ENCODE data around the gene KANK4. TPM values are rescaled to one million over a fixed set of nuclear protein-coding genes. Genes with fewer than 3 reads are reported as not detected.

The KANK4 gene
- total and polyA plus RNA-seq, 2 experiments from 2014 or later, result 0.65 to 4.0 TPM

DNA sequence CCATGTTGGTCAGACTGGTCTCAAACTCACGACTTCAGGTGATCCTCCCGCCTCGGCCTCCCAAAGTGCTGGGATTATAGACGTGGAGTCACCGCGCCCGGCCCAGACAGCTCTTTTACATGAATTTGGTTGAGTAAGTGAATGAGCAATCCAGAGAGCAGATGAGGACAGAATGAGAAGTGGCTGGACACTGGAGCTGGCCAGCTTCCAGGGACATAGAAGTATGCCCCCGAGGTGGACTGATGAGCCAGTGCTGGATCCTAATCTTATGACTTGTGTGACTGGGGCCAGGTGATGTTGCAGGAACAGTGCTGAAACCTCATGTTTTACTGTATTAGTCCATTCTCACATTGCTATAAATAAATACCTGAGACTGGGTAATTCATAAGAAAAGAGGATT, 35.9 kb upstream of the KANK4 start:
- TF ChIP-seq, protein P1, sequence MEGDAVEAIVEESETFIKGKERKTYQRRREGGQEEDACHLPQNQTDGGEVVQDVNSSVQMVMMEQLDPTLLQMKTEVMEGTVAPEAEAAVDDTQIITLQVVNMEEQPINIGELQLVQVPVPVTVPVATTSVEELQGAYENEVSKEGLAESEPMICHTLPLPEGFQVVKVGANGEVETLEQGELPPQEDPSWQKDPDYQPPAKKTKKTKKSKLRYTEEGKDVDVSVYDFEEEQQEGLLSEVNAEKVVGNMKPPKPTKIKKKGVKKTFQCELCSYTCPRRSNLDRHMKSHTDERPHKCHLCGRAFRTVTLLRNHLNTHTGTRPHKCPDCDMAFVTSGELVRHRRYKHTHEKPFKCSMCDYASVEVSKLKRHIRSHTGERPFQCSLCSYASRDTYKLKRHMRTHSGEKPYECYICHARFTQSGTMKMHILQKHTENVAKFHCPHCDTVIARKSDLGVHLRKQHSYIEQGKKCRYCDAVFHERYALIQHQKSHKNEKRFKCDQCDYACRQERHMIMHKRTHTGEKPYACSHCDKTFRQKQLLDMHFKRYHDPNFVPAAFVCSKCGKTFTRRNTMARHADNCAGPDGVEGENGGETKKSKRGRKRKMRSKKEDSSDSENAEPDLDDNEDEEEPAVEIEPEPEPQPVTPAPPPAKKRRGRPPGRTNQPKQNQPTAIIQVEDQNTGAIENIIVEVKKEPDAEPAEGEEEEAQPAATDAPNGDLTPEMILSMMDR (IDR thresholded peaks at IDR 0.05; ENCODE audit: low read depth, low read length), result no peak
- no peaks in the 10 kb centered on the region for H3K4me1 ChIP-seq (ENCODE audit: low read depth)

DNA sequence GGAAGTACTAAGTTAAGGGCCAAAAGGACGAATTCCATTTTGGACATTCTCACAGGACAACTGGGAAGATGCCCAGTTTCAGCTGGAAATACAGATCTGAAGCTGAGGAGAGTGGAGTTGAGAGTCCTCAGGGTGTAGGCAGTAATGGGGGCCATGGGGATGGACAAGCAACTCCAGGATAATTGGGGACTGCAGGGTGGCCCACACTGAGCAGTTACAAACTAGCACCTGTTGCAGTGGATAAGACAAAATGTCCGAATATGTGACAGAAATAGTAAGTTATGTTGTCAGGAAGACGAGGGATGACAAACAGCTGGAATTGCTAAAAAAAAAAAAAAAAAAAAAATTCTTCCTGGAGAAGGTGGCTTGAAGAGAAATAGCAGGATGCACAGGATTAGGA, 34.6 kb upstream of the KANK4 start:
- no peak for DNase-seq (ENCODE audit: low read depth in 1 of 2, low spot score in 1 of 2)
- Histone ChIP-seq H3K27ac (no peak overlapping the region), H3K4me1 (ENCODE audit: low read depth) (no peaks in the 10 kb centered on the region), H3K27me3 (no peaks in the 10 kb centered on the region), H3K36me3 (no peaks in the 10 kb centered on the region), H3K4me3 (no peak overlapping the region), H3K9me3 (ENCODE audit: low read depth) (no peaks in the 10 kb centered on the region)
- TF ChIP-seq, protein P1 (IDR thresholded peaks at IDR 0.05; ENCODE audit: low read depth, low read length), result no peak

More for the DNA sequence above, 35.9 kb upstream of the KANK4 start:
- no peak overlapping the region for H3K27ac ChIP-seq
- no peak for DNase-seq (ENCODE audit: low read depth in 1 of 2, low spot score in 1 of 2)
- H3K27me3 ChIP-seq, result no peaks in the 10 kb centered on the region
- H3K9me3 ChIP-seq (ENCODE audit: low read depth), result no peaks in the 10 kb centered on the region
- no peaks in the 10 kb centered on the region for H3K36me3 ChIP-seq
- H3K4me3 ChIP-seq, result no peak overlapping the region

DNA sequence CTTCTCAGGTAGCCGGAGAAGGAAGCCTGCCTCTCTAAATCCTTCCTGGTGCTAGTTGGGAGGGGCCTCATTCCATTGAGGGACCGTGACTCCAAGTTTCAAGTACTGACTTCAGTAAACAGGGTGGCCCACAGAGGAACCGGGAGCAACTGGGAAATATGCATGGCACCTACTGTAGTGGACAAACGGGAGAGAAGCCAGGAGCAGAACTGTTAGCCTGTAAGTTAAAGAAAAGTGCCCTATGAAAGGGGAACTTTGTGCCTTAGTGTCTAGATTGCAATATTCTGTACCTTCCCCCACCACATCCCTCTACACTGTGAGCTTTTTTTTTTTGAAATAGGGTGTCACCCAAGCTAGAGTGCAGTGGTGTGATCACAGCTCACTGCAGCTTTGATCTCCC, 33.2 kb upstream of the KANK4 start:
- Histone ChIP-seq H3K36me3 (no peaks in the 10 kb centered on the region), H3K27ac (no peak overlapping the region), H3K4me1 (ENCODE audit: low read depth) (no peaks in the 10 kb centered on the region), H3K27me3 (no peaks in the 10 kb centered on the region), H3K4me3 (no peak overlapping the region), H3K9me3 (ENCODE audit: low read depth) (no peaks in the 10 kb centered on the region)
- DNase-seq (ENCODE audit: low read depth in 1 of 2, low spot score in 1 of 2), result no peak
- TF ChIP-seq, protein P1 (IDR thresholded peaks at IDR 0.05; ENCODE audit: low read depth, low read length), result no peak

DNA sequence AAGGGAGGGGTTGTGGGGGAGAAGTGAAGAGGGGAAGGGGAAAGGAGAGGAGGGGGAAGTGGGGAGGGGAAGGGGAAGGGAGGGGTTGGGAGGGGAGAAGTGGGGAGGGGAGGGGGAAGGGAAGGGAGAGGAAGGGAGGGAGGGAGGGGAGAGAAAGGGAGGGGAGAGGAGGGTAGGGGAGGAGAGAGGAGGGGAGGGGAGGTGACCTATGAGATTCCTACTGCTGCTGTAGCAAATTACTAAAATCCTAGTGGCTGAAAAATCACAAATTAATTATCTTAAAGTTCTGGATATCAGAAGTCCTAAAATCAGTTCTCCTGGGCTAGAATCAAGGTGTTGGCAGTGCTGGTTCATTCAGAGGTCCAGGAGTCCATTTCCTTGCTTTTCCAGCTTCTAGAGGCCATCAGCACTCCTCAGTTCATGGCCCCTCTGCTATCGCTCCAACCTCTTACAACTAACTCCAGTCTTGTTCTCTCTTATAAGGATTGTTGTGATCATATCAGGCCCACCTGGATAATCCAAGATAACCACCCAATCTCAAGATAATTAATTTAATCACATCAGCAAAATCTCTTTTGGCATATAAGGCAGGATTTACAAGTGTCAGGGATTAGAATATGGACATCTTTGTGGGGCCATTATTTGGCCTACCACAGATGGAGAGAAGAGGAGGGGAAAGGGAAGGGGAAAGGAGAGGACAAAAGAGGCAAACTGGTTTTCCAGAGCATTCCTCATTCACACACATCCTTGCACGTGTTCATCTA, 30.4 kb upstream of the KANK4 start:
- no peak overlapping the region for H3K4me3 ChIP-seq
- TF ChIP-seq, protein P1 (IDR thresholded peaks at IDR 0.05; ENCODE audit: low read depth, low read length), result no peak
- H3K36me3 ChIP-seq, result no peaks in the 10 kb centered on the region
- no peaks in the 10 kb centered on the region for H3K27me3 ChIP-seq
- no peak for DNase-seq (ENCODE audit: low read depth in 1 of 2, low spot score in 1 of 2)
- no peak overlapping the region for H3K27ac ChIP-seq
- no peaks in the 10 kb centered on the region for H3K9me3 ChIP-seq (ENCODE audit: low read depth)
- H3K4me1 ChIP-seq (ENCODE audit: low read depth), result no peaks in the 10 kb centered on the region

DNA sequence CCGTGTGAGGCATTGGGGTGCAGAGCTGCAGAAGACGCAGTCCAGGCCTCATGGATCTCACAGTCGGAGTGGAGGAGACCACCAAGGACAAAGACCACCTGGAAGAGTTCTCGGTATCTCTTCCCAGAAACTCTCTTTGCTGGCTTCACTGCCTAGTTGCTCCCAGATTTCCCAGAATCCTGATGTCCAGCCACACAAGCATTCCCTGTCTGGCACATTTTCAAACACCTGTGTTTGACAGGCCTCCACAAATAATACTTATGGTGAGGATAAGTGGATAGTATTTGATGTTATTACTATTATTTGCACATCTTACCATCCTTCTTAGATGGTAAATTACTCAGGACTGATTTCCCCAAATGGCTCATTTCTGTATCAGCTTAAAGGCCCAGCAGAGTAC, 27.7 kb upstream of the KANK4 start:
- no peak for DNase-seq (ENCODE audit: low read depth in 1 of 2, low spot score in 1 of 2)
- TF ChIP-seq, protein P1 (IDR thresholded peaks at IDR 0.05; ENCODE audit: low read depth, low read length), result no peak
- no peaks in the 10 kb centered on the region for H3K4me1 ChIP-seq (ENCODE audit: low read depth)
- no peak overlapping the region for H3K4me3 ChIP-seq
- no peaks in the 10 kb centered on the region for H3K9me3 ChIP-seq (ENCODE audit: low read depth)
- no peak overlapping the region for H3K27ac ChIP-seq
- H3K27me3 ChIP-seq, result no peaks in the 10 kb centered on the region
- H3K36me3 ChIP-seq, result no peaks in the 10 kb centered on the region

Data from cardiac muscle cell (in vitro differentiated cells and primary cell).